SK-N-SH treated with all-trans-retinoic acid at 6 μM for 48 hours (cell line): ENCODE results near the gene TMEM229A.

ENCODE experiments used
- ATAC-seq: fragments of 200-7000 bp; cut with Tn5 transposase; 3 replicates; pipeline ENCODE4 v1.9.1; 2020; ENCODE audit warnings: mild to moderate bottlenecking, moderate library complexity
- ARNTL ChIP-seq: fragments of 450-650 bp; formaldehyde crosslinking; IDR thresholded peaks from 2 replicates; pipeline ENCODE4 v1.5.0; 2020; ENCODE audit warnings: low read depth, mild to moderate bottlenecking, moderate library complexity, borderline replicate concordance
- BACH2 ChIP-seq: fragments of 250-450 bp; sonication (Bioruptor Pico); IDR thresholded peaks from 2 replicates; pipeline ENCODE4 v1.9.0; 2021; ENCODE audit warnings: mild to moderate bottlenecking, borderline replicate concordance
- ESRRG ChIP-seq: fragments of 250-450 bp; sonication (Bioruptor Pico); IDR thresholded peaks from 2 replicates; pipeline ENCODE4 v1.6.1; 2021; ENCODE audit warnings: mild to moderate bottlenecking
- GLIS3 ChIP-seq: fragments of 250-450 bp; sonication (Bioruptor Pico); IDR thresholded peaks from 2 replicates; pipeline ENCODE4 v1.5.0; 2020; ENCODE audit warnings: mild to moderate bottlenecking, moderate library complexity
- ISL1 ChIP-seq: fragments of 250-450 bp; sonication (Bioruptor Pico); IDR thresholded peaks from 2 replicates; pipeline ENCODE4 v2.1.2; 2022; ENCODE audit warnings: mild to moderate bottlenecking, moderate library complexity
- RARB ChIP-seq: fragments of 250-450 bp; sonication (Bioruptor Pico); IDR thresholded peaks from 2 replicates; pipeline ENCODE4 v1.8.0; 2021; ENCODE audit warnings: mild to moderate bottlenecking, moderate library complexity
- TCF4 ChIP-seq: fragments of 250-450 bp; sonication (Bioruptor Pico); IDR thresholded peaks from 2 replicates; pipeline ENCODE4 v1.8.0; 2021; ENCODE audit warnings: mild to moderate bottlenecking, moderate library complexity, borderline replicate concordance
- TOX ChIP-seq: fragments of 250-450 bp; sonication (Bioruptor Pico); IDR thresholded peaks from 2 replicates; pipeline ENCODE4 v1.8.0; 2021; ENCODE audit warnings: mild to moderate bottlenecking, moderate library complexity, borderline replicate concordance
- ZC3H10 ChIP-seq: fragments of 250-450 bp; sonication (Bioruptor Pico); IDR thresholded peaks from 2 replicates; pipeline ENCODE4 v1.5.1; 2021; ENCODE audit warnings: mild to moderate bottlenecking, moderate library complexity
- ZNF565 ChIP-seq: fragments of 450-650 bp; formaldehyde crosslinking; conservative IDR thresholded peaks from 2 replicates; pipeline ENCODE4 v1.5.0; 2020; ENCODE audit warnings: low read depth, mild to moderate bottlenecking, moderate library complexity
- ZNF70 ChIP-seq: fragments of 450-650 bp; formaldehyde crosslinking; IDR thresholded peaks from 2 replicates; pipeline ENCODE4 v1.5.0; 2020; ENCODE audit warnings: mild to moderate bottlenecking, moderate library complexity
- TF ChIP-seq, protein P1 (sequence below): fragments of 250-450 bp; sonication (Bioruptor Pico); IDR thresholded peaks from 2 replicates; pipeline ENCODE4 v1.5.0; 2020; ENCODE audit warnings: mild to moderate bottlenecking, moderate library complexity
- TF ChIP-seq, protein P2 (sequence below): fragments of 250-450 bp; sonication (Bioruptor Pico); IDR thresholded peaks from 2 replicates; pipeline ENCODE4 v1.5.1; 2021; ENCODE audit warnings: mild to moderate bottlenecking, moderate library complexity

TMEM229A gene

DNA sequence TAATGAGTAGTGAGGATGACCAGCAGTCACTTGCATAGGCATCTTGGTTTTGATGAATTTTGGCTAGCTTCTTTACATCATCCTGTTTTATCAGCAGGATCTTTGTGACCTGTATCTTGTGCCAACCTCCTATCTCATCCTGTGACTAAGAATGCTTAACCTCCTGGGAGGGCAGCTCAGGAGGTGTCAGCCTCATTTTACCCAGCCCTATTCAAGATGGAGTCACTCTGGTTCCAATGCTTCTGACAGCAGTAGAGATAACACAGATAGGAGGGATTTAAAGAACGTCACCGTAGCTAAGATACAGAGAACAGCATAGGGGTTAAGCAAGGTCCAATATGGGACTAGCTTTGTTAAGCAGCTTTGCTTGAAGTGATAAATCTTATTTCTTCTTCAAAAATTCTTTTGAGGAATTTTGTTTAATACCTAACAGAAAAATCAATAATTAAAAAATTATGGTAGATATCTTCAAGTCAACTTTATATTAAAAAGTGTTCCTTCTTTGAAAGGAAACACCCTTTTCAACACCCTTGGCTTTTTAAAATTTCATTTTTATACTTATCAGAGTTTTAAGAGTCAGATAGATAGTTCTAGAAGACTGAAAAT is 39.9 kb downstream of the TMEM229A start:
- no peak for ATAC-seq
- no peak for TF ChIP-seq RARB (CRISPR knock-in tag)
- TF ChIP-seq ZNF70 (CRISPR knock-in tag) = no peak
- TF ChIP-seq TCF4 = no peak
- TF ChIP-seq, protein P1, sequence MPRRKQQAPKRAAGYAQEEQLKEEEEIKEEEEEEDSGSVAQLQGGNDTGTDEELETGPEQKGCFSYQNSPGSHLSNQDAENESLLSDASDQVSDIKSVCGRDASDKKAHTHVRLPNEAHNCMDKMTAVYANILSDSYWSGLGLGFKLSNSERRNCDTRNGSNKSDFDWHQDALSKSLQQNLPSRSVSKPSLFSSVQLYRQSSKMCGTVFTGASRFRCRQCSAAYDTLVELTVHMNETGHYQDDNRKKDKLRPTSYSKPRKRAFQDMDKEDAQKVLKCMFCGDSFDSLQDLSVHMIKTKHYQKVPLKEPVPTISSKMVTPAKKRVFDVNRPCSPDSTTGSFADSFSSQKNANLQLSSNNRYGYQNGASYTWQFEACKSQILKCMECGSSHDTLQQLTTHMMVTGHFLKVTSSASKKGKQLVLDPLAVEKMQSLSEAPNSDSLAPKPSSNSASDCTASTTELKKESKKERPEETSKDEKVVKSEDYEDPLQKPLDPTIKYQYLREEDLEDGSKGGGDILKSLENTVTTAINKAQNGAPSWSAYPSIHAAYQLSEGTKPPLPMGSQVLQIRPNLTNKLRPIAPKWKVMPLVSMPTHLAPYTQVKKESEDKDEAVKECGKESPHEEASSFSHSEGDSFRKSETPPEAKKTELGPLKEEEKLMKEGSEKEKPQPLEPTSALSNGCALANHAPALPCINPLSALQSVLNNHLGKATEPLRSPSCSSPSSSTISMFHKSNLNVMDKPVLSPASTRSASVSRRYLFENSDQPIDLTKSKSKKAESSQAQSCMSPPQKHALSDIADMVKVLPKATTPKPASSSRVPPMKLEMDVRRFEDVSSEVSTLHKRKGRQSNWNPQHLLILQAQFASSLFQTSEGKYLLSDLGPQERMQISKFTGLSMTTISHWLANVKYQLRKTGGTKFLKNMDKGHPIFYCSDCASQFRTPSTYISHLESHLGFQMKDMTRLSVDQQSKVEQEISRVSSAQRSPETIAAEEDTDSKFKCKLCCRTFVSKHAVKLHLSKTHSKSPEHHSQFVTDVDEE (CRISPR knock-in tag) = no peak
- TF ChIP-seq ZNF565 = no peak
- TF ChIP-seq BACH2 (CRISPR knock-in tag) = no peak
- no peak for TF ChIP-seq GLIS3
- TF ChIP-seq TOX (CRISPR knock-in tag) = no peak
- no peak for TF ChIP-seq ZC3H10
- no peak for TF ChIP-seq ISL1
- no peak for TF ChIP-seq ARNTL (CRISPR knock-in tag)
- TF ChIP-seq, protein P2, sequence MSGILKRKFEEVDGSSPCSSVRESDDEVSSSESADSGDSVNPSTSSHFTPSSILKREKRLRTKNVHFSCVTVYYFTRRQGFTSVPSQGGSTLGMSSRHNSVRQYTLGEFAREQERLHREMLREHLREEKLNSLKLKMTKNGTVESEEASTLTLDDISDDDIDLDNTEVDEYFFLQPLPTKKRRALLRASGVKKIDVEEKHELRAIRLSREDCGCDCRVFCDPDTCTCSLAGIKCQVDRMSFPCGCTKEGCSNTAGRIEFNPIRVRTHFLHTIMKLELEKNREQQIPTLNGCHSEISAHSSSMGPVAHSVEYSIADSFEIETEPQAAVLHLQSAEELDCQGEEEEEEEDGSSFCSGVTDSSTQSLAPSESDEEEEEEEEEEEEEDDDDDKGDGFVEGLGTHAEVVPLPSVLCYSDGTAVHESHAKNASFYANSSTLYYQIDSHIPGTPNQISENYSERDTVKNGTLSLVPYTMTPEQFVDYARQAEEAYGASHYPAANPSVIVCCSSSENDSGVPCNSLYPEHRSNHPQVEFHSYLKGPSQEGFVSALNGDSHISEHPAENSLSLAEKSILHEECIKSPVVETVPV (CRISPR knock-in tag) = no peak
- TF ChIP-seq, all 23 proteins: peak for 0

DNA sequence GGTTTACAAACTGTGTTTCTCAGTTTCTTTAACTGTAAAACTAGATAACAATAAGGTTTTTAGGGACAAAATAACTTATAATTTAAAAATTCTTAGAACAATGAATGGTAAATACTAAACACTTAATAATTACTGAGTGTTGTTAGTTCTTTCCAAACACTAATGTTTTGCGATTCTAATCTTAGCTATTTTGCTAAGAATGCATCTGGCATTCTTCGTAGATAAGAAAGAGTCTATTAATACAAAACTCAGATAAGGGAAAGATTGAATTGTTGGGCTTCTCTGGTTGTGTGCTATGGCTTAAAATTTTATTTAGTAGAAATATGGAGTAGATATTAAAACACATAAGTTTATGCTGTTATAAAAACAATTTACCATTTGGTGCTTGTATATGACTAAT is 45.4 kb downstream of the TMEM229A start:
- no peak for ATAC-seq
- TF ChIP-seq ISL1 (peak; percentile 92), TCF4 (peak; percentile 83; the same call in 1 of the 2 replicates), ESRRG (CRISPR knock-in tag) (peak; percentile 66; the same call in 1 of the 2 replicates), ZNF565 (no peak), TOX (CRISPR knock-in tag) (no peak)
